Medulla oblongata (tissue), 1 donor: ENCODE measurements around the gene PTPRM.

Source experiments
- DNase-seq: peaks from one replicate; pipeline ENCODE4 v3.0.0-alpha.2; 2015; ENCODE audit errors: extremely low spot score

Gene PTPRM

GRCh38 chr18:8097927-8098326 is 530.8 kb downstream of the PTPRM start:
- no peak for DNase-seq

- no peak for DNase-seq
These were observed 539.5 kb downstream of the PTPRM start for GRCh38 chr18:8106603-8107002.

- DNase-seq, result no peak
These were observed 540.3 kb downstream of the PTPRM start for GRCh38 chr18:8107426-8107825.

GRCh38 chr18:8114480-8114879 is 547.4 kb downstream of the PTPRM start:
- DNase-seq, result no peak

GRCh38 chr18:8116341-8117005 is 549.4 kb downstream of the PTPRM start:
- no peak for DNase-seq

GRCh38 chr18:8117006-8117371 is 549.9 kb downstream of the PTPRM start:
- DNase-seq, result no peak

- no peak for DNase-seq
These were observed 554.0 kb downstream of the PTPRM start for GRCh38 chr18:8121101-8121500.

GRCh38 chr18:8121942-8122480 is 554.9 kb downstream of the PTPRM start:
- DNase-seq, result no peak

- no peak for DNase-seq
These were observed 557.4 kb downstream of the PTPRM start for GRCh38 chr18:8124232-8125146.

- DNase-seq, result no peak
These were observed 563.0 kb downstream of the PTPRM start for GRCh38 chr18:8130096-8130495.

- DNase-seq, result no peak
These were observed 565.9 kb downstream of the PTPRM start for GRCh38 chr18:8133032-8133431.

- no peak for DNase-seq
These were observed 566.8 kb downstream of the PTPRM start for GRCh38 chr18:8133888-8134287.

GRCh38 chr18:8139127-8139527 is 572.0 kb downstream of the PTPRM start:
- DNase-seq, result no peak

GRCh38 chr18:8139891-8140406 is 572.8 kb downstream of the PTPRM start:
- DNase-seq, result peak; percentile 62

GRCh38 chr18:8140841-8141501 is 573.9 kb downstream of the PTPRM start:
- DNase-seq, result no peak

GRCh38 chr18:8142131-8142711 is 575.1 kb downstream of the PTPRM start:
- no peak for DNase-seq

- DNase-seq, result no peak
These were observed 575.8 kb downstream of the PTPRM start for GRCh38 chr18:8142932-8143331.

- no peak for DNase-seq
These were observed 584.1 kb downstream of the PTPRM start for GRCh38 chr18:8151181-8151580.

- DNase-seq, result no peak
These were observed 586.9 kb downstream of the PTPRM start for GRCh38 chr18:8153887-8154583.

- DNase-seq, result peak; percentile 25
These were observed 595.7 kb downstream of the PTPRM start for GRCh38 chr18:8162802-8163201.
